AG10803 (cell line): Measurements from ENCODE around the gene AIG1.

Experiments
- DNase-seq: peaks from one replicate; pipeline ENCODE4 v3.0.0; 2010; ENCODE audit warnings: low read depth
- H3K4me3 ChIP-seq: 2 replicates; pipeline ENCODE4 v1.5.1; 2011; ENCODE audit warnings: mild to moderate bottlenecking, low read length, control low read depth
- CTCF ChIP-seq: conservative IDR thresholded peaks from 2 replicates; pipeline ENCODE4 v1.5.1; 2011; ENCODE audit warnings: mild to moderate bottlenecking, low read length, control low read depth, inconsistent platforms

AIG1 gene

GRCh38 chr6:143151381-143151780 lies 90.7 kb downstream of the AIG1 start:
- DNase-seq: no peak
- no peak for TF ChIP-seq CTCF
- no peak overlapping the region for H3K4me3 ChIP-seq

- TF ChIP-seq CTCF: no peak
- DNase-seq: no peak
- H3K4me3 ChIP-seq: no peak overlapping the region
Measured at GRCh38 chr6:143155681-143156080, 95.0 kb downstream of the AIG1 start.

GRCh38 chr6:143157131-143157530 lies 96.4 kb downstream of the AIG1 start:
- H3K4me3 ChIP-seq: no peak overlapping the region
- DNase-seq: peak; percentile 68
- TF ChIP-seq CTCF: no peak

GRCh38 chr6:143158113-143158581 lies 97.5 kb downstream of the AIG1 start:
- H3K4me3 ChIP-seq: no peak overlapping the region
- TF ChIP-seq CTCF: no peak
- peak; percentile 63 for DNase-seq

DNA sequence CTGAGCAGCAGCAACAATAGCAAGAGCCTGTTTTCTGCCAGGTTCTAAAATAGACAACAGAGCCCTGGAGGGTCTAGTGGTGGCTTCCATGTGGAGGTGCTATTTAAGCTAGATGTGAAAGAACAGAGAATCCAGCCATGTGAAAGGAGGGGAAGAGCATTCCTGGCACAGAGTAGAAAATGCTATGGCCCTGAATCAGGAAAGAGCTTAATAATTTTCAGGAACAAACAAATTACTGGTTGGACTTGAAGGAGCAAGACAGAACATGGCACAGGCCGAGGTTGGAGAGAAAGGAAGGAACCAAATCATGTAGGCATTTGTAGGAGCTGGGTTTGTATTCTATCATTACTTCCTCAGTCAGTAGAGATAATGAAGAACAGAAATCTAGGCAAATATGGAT lies 98.3 kb downstream of the AIG1 start:
- no peak overlapping the region for H3K4me3 ChIP-seq
- DNase-seq: peak; percentile 51
- no peak for TF ChIP-seq CTCF

- peak; percentile 42 for DNase-seq
- no peak overlapping the region for H3K4me3 ChIP-seq
- no peak for TF ChIP-seq CTCF
Measured at GRCh38 chr6:143160015-143160414, 99.3 kb downstream of the AIG1 start.

DNA sequence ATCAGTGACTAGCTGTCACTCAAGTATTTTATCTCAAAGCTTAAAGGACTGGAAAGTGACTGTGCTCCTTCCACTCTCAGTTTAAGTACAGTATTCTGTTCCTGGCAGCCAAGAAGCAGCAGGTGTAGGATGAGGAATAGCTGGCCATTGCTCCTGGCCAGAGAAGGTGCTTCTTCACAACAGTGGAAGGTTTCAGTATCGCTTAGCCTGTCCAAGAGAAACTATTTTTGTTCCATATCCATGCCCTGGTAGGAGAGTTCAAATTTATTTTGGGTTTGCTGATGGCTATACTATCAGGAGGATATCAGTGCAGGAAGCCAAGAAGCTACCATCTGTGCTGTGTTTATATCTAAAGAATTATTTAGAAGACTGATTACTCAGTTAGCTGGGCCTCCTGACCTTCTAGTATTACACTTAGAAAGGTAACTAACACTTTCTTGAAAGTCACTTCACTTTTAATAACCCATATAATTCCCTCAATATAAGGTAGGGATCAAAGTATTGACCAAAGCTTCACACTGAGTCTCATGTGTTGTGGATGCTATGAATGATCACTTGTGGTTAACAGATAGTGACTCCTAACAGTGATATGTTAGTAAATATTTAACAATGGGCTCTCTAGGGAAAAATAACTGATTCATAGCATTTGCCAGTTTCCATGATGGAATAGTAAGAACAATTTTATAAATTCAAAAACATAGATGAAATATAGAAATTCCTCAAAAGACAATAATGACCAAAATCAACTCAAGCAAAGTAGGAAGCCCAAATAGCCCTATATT lies 99.9 kb downstream of the AIG1 start:
- no peak for DNase-seq
- TF ChIP-seq CTCF: no peak
- no peak overlapping the region for H3K4me3 ChIP-seq
